ENCODE results near the gene ETV3. TPM values are rescaled to one million over a fixed set of nuclear protein-coding genes. Genes with fewer than 3 reads are reported as not detected.

Gene ETV3
- total RNA-seq, 1 experiment from 2014 or later: 8.8 TPM

DNA sequence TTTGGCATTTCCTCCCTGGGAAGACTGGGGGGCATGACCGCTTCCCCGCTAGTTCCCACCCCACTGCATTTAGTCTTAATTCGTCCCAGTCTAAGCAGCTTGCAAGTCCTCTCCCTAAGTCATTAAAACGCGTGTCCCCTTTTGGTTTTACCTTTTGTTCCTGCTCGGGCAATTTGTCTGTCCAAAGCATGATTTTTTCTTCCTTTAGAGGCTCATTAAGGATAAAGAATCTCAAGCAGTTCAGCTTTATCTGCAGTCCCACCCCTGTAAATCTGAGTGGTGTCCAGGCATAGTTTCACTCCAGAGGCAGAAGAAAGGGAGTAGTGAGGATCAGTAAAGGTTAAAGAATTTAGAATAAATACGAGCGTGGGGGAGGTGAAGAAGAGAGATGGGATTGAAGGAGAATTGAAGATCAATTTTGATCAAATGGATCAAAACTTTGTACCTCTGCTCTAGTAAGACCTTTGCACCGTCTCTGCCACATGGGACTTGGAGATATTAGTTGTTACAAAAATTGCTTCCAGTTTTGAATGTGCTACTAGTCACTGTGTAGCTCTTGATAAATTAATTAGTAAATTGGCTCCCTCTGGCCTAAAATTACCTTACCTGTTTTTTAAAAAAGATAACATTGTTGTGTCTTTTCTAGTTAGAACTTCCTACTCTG, 989 bp upstream of the ETV3 start:
- DNase-seq (ENCODE audit: low read depth): no peak

DNA sequence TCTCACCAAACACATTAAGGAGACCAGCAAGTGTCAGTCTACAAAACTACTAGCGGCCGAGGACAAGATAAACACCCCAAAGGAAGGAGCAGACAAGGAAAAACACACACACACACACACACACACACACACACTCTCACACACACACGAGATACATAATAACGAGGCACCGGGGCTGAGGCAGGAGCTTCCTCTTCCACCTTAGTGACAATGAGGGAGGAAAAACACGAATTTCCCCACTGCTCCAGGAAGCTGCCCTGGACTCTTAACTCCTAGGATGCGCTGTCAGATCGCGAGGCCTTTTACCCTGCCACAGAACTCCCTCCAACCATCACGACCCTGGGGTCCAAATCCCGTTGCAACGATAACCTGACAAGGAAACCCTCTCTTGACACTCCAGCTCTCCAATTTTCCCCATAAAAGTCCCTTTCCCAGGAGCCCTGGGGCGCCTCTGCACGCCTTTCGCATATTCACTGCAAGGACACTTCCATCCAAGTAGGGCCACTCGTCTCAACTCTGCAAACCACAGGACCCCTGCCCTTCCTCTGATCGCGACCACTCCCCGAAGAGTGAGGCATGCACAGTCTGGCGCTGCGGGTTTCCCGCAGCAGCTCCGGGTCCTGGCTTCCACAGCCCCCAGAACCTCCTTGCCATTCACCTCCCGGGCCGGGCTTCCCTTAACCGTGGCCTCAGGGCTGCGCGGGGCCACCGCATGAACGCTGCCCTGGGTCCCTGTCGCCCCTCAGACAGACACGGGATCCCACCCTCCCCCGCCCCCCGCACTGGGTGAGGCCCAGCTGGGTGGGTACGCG, 581 bp downstream of the ETV3 start:
- peak; percentile 40 for DNase-seq (ENCODE audit: low read depth)

DNA sequence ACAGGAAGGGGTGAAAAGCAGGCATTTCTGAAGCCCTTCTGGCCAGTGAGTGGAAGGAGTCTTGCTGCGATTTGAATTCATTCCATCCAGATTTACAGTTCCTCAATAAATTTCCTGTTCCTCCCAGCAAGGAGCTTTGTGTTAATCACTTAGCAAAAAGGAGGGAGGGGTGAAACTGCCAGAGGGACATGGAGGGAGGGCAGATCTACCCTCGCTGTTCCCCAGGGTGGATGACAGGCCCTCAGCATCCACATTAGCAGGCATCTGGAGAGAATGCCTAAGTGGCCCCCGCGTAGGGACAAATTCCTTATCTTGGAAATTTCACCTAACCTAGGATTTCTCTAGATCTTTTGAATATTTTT, 1.2 kb downstream of the ETV3 start:
- peak; percentile 42 for DNase-seq (ENCODE audit: low read depth)

DNA sequence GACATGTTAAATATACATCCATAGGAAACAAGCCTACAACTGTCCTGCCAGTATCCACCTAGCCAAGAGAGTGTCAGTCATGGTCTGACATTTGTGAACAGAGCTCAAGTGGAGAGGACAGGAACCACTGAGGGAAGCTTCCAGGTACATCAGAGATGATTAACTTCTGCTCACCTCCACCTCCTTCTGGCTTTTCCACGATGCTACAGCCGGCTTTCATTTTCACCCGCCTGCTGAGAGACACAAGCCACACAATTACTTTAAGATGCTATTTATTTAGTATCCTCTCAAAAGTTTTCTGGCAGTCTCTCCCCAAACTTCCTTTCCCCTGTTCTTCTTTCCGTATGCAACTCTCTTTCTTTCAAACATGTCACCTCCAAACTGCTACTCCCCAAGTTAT, 2.1 kb downstream of the ETV3 start:
- DNase-seq (ENCODE audit: low read depth): no peak

DNA sequence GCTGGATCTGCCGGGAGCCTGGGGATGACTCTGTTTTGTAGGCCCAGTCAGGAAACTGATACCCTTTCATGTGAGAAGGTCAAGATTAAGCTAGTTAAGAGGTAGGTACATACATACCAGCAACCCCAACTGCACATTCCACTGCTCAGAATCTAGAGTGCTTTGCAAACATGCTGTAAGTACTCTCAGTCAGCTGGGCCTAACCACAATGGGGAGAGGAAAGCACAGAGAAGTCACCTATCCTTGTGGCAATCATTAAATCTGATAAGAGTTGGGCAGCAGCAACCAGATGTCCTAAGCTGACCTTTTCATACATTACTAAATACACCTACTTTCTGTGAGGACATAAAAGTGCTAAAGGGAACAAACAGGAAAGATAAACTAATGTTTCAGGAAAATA, 2.5 kb downstream of the ETV3 start:
- no peak for DNase-seq (ENCODE audit: low read depth)

DNA sequence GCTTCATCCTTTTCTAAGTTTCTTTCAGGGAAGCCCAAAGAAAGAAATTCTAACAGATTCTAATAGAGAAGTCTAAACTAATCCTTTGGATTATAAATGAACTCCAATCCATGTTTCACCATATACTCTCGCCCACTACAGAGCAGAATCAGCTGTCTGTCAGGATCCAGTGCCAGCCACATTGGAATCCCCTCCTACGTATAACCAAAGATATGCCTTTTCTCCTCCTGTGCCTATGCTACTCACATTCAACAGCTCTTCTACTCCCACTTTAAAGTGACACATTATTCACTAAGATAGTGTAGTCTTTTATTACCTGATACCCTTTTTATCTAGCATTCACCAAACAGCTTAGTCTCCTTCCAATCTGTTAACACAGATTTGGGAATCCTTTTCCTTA, 3.1 kb downstream of the ETV3 start:
- DNase-seq (ENCODE audit: low read depth): no peak

DNA sequence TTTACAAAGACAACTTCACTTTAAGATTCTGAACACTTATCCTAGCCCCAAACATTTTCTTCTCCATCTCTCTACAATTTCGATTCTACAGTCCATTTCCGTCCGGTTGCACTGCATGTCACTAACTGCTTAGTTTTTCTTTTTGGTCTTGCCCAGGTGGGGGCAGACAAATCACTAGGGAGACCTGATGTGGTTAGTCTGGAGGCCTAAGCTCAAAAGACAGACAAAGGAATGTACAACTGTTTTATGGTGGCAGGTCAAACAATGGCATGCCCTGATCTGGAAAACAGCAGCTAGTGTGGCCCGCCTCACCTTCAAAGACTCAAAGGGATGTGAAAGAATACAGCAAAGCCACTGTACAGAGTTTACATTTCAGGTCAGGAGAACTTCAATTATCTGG, 3.8 kb downstream of the ETV3 start:
- no peak for DNase-seq (ENCODE audit: low read depth)

DNA sequence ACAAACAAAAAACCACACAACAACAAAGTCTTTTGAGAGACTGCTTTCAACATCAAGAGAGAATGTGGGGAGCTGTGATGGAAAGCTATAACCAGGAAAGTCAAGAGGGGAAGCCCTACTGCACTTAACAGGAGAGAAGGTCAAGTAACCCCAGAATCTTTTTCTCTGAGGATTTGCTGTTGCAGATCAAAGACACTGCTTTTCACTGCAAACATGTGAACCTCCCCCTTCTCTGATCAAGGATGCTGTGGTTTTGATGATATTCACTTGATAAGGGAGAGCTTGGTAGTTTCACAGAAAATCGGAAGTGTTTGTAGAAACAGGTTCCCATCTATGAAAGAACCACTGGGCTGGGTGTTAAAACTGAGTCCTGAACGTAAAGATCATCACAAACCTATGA, 4.8 kb downstream of the ETV3 start:
- no peak for DNase-seq (ENCODE audit: low read depth)

DNA sequence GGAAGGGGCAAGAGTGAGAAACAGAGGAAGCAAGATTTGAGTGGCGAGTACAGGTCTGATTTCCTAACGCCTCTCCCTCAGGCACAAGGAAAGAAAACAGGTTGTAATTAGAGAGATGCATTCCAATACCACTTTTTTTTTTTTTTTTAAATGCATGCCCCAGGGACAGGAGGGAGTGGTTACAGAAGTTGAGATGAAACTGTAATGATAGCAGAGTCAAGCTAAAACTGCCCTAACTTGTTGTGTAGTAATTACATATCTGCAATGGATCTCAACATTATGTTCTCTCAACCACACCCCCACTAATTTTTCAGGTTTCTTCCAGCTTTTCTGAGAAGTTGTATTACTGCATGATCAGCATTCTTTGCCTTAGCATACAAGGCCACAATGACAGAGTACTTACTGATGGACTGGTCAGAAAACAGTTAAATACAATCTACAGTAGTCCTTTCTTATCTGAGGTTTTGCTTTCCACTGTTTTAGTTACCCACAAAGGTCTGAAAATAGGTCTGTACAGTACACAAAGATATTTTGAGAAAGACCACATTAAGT, 5.5 kb downstream of the ETV3 start:
- DNase-seq (ENCODE audit: low read depth): no peak

DNA sequence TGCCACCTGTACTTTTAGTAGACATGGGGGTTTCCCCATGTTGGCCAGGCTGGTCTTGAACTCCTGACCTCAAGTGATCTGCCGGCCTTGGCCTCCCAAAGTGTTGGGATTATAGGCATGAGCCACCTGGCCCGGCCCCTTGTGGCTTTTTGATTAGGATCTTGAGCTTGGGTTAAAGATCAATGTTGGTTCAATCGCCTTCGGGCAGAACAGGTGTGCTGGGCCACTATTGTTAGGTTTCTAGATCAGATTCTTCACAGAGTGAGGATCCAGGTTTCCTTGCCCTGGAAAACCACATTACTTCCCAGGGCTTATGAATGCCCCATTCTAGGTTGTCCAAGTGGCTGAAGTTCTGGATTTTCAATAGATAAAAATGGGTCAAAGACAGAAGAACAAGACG, 6.1 kb downstream of the ETV3 start:
- no peak for DNase-seq (ENCODE audit: low read depth)

DNA sequence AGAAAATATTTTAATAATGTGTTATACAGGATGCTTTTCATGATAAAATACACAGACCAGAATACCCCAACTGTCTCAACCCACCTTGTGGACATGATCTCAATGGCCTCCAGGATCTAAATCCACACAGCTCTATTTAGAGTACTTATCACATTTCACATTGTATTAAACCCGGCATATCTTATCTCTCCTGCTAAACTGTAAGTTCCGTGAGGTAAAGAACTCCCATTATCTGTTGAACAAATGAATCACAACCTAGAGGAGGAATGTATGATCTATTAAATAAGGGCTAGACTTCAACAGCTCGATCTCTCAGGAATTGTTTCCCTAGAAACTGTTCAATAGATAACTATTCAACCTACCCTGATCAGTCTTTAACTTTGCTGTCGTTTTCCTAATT, 6.9 kb downstream of the ETV3 start:
- no peak for DNase-seq (ENCODE audit: low read depth)

DNA sequence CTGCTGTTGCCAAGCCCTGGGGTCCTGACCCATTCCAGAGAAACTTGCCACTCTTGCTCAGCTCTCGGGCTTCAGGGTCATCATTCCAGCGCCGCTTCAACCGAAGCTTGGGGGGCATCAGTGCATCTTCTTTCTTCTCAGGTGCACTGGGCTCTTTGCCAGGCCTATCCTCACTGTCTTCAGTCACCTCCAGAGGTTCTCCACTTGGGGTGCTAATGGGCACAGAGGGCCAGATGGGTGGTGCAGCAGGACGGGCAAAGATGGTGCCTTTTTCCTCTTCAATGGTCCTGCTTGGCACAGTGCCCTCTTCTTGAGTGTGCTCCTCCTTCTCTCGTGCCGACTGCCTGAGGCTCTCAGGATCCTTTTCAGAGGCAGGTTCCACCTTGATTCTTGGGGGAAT, 13.3 kb downstream of the ETV3 start:
- DNase-seq (ENCODE audit: low read depth): peak; percentile 7

DNA sequence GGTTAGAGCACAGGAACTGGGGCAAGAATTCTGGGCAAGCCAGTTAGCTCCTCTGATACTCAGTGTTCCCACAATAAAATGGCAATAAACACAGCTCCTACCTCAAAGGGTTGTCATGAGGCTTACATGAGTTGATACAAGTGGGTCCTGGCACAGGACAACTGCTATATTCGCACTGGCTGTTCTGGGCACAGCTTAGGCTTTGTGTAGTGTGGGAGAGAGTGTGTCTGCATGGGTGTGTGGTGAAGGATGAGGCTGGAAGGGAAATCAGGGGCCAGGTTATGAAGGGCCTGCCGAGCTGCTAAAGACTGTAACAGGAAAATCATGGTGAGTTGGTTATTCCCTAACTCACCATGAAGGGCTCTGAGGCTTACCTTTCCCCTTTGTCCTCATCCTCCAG, 18.7 kb downstream of the ETV3 start:
- no peak for DNase-seq (ENCODE audit: low read depth)

DNA sequence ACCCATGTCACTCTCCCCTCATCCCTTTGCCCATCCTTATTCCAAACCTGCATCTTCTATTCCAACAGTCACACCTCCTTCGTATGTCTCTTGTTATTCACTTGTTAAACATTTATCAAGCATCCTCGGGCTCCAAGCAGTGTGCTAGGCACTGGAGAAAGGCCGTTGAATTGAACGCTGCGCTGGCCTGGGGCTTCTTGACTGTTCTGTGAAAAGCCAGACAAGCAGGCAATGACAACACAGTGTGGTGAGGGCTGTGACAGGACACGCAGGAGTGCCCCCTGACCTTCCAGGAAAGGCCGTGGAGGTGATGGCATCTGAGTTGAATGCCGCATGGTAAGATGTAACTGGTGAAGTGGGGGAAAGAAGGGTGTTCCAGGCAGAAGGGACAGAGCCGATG, 19.2 kb downstream of the ETV3 start:
- no peak for DNase-seq (ENCODE audit: low read depth)

DNA sequence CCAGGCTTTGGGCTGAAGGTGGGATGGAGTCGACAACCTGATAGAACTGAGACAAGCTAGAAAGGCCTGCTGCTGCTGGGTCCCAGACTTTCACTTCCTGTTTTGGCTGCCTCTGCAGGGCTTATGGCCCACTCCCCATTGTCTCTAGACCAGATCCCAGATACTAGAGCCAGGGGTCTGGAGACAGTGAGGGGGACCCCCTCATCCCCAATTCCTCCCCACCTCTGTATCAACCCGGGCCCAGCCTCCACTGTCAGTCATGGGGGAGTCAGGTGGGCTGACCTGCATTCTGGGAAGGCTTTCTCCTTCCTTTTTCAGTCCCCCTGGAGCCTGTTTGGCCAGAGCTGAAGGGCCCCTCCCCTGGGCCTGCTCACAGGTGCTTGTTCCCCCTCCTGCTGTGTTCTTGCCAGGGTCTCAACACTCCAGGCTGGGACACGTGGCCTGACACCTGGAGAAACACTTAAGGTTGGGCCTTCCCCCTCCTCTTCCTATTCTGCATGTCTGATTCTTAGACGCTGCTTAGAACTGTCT, 20.6 kb downstream of the ETV3 start:
- DNase-seq (ENCODE audit: low read depth): no peak

DNA sequence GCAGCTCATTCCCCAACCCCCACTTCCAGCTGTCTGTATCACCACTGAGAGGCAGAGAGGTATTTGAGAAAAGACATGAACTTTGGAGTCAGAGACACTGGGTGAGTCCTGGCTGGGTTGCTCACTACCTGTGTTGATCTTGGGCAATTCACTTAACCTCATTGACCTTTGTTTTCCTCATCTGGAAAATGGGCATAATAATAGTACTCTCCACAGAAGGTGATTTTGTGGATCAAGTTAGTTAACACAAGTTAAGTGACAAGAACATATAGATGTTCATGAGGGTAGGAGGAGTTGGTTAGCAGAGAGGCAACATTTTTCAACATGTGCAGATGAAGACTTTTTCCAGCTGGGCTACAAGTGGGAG, 21.5 kb downstream of the ETV3 start:
- no peak for DNase-seq (ENCODE audit: low read depth)

DNA sequence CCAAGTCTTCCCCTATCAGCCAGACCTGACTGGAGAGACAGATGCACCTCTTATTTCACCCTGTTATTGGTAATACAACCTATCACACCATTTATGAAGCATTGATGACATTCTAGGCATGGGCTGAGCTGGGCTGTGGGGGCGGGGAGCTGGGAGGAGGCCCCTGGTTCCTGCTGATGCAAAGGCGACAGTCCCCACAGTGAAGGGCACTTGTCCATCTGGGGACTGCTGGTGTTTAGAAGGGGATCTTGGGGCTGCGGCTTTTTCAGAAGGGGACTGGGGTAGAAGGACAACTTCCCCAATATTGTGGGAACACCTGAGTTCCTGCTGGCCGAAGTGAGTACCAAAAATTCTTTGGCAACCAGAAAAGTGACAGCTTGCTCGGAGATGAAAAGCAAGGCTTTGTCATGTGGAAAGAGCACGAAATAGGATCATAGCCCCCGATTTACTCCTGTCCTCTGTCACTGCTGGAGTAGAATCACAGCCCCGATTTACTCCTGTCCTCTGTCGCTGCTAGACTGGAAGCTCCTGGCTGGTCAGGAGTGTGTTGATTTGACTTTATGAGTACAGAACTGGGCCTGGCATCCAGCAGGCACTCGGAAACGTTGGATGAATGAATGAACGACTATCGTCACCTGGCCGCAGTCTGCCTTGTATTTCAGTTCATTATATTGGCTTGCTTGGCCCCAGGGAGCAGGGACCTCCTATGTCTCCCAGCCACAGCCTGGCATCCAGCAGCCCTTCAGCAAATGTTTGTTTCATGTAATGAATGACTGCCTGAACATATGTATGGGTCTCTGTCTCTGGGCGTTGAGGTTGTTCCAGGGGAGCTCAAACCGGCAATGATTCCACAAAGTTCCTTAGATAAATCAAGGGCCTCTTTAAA, 22.1 kb downstream of the ETV3 start:
- no peak for DNase-seq (ENCODE audit: low read depth)

DNA sequence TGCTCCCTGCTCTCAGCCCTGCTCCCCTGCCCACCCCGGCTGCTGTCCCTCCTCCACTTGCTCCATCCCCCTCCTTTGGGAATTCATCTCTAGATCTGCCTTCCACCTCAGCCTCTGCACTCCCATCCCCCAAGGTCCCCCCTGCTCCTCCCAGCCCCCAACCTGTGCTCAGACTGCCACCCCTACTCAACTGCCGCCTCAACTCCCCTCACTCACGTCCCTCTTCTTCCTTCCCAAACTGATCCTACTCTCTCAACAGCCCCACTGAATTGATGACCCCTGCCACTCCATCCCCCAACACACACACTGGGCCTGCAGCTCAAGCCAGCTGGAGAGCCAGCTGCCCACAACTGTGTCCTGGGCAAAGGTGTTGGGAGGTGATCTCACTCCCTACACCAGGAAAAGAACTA, 22.8 kb downstream of the ETV3 start:
- DNase-seq (ENCODE audit: low read depth): no peak

DNA sequence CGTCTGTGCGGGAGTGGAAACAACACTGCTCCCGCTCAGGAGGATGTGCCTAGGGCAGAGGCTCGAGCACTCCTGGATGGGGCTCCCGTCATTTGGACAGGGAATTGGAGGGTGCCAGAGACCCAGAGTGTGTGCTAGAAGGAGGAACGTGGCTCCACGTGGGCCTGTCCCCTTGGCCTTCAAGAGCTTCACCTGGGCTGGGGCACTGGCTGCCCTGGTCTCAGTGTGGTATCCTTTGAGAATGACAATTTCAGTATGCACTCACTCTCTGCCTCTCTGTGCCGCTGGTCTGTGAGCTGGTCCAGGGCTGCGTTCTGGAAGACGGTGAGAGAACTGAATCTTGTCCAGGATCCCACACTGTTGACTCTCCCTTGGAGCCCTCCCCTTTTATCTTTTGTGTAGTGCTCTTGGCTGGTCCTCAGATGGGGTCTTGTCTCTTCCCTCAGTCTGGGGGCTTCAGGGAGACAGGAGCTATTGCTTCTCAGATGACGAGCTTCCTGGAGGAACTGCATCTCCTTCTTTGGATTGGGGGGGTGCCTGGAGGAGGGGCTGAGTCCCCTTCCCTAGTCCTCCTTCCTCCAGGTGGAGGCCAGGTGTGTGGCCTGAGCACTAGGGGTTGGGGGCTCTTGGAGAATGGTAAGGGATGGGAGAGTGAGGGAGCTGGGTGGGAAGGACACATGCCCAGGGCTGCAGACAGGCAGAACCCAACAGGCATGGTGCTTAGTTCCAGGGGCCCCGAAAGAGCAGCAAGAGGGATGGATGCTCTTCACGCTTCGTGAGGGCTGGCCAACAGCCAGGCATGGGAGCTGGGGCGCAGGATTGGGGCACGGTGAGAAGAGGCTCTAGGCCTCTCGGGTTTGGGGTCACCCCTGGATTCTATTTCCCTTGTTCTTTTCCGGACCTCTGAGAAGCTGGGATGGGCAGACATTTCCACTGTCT, 23.7 kb downstream of the ETV3 start:
- no peak for DNase-seq (ENCODE audit: low read depth)

DNA sequence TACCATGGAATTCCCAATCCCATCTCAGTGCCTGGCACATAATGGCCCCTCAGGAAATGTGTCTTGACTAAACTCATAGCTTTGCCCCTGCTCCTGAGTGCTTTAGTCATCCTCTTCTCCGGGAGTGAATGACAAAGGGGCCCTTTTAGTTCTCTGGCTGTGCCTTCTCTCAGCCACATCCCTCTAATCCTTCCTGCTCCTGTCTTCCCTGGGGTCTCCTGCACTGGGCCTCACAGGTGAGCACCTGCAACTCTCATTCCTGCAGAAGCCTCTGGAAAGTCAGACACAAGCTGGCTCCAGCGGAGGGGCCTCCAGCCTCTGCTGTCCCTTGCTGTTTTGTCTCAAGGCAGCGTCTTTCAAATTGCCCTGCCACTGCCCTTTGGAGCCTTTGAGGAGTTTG, 24.6 kb downstream of the ETV3 start:
- DNase-seq (ENCODE audit: low read depth): no peak

DNA sequence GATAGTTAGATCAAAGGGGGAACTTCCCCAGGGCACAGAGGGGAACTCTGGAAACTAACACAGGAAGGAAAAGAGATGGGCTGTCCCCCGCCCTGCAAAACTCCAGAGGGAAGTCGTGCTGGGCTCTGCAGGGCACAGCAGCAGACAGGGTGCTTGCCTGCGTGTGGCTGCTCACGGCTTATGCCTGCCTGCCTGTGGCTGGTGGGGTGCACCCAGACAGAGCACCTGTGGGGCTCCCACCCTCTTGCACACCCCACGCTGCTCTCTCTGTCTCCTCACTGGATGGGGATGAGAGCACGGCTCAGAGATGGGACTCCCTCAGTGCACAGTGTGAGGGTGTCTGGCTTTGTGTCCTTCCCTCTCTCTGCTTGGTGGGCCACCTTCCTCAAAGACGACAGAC, 25.1 kb downstream of the ETV3 start:
- no peak for DNase-seq (ENCODE audit: low read depth)
